H9 (cell line): ENCODE measurements around the gene CACNA1A. TPM values are rescaled to one million over a fixed set of nuclear protein-coding genes. Genes with fewer than 3 reads are reported as not detected.

ENCODE experiments used
- DNase-seq: peaks from one replicate; pipeline ENCODE4 v3.0.0-alpha.2; 2017
- H2AFZ ChIP-seq: one replicate; pipeline ENCODE4 v1.6.1; 2013; ENCODE audit warnings: mild to moderate bottlenecking, low read length, control low read depth, moderate library complexity
- H2AK5ac ChIP-seq: 2 replicates; pipeline ENCODE4 v1.6.1; 2013; ENCODE audit warnings: low read length, control low read depth, mixed read lengths; ENCODE audit not compliant: insufficient read length
- H2BK120ac ChIP-seq: one replicate; pipeline ENCODE4 v1.6.1; 2013; ENCODE audit warnings: low read depth, mild to moderate bottlenecking, low read length, control low read depth, inconsistent platforms; ENCODE audit not compliant: poor library complexity, severe bottlenecking
- H2BK12ac ChIP-seq: 2 replicates; pipeline ENCODE4 v1.6.1; 2013; ENCODE audit warnings: low read length, control low read depth, mixed read lengths, low read depth; ENCODE audit not compliant: insufficient read length
- H2BK15ac ChIP-seq: 2 replicates; pipeline ENCODE4 v1.6.1; 2013; ENCODE audit warnings: low read depth, low read length, control low read depth
- H2BK20ac ChIP-seq: one replicate; pipeline ENCODE4 v1.6.1; 2013; ENCODE audit warnings: low read depth, mild to moderate bottlenecking, low read length, control low read depth, inconsistent platforms; ENCODE audit not compliant: poor library complexity, severe bottlenecking
- H2BK5ac ChIP-seq: 2 replicates; pipeline ENCODE4 v1.6.1; 2013; ENCODE audit warnings: low read length, control low read depth, mixed read lengths; ENCODE audit not compliant: insufficient read length
- H3K14ac ChIP-seq: 2 replicates; pipeline ENCODE4 v1.6.1; 2013; ENCODE audit warnings: low read length, control low read depth; ENCODE audit not compliant: insufficient read depth
- H3K18ac ChIP-seq: 2 replicates; pipeline ENCODE4 v1.6.1; 2013; ENCODE audit warnings: low read depth, mild to moderate bottlenecking, mixed read lengths, low read length, control low read depth; ENCODE audit not compliant: insufficient read length
- H3K23ac ChIP-seq: 2 replicates; pipeline ENCODE4 v1.6.1; 2013; ENCODE audit warnings: low read length, control low read depth, mixed read lengths, low read depth; ENCODE audit not compliant: insufficient read length
- H3K23me2 ChIP-seq: 2 replicates; pipeline ENCODE4 v1.6.1; 2013; ENCODE audit warnings: low read depth, mild to moderate bottlenecking, mixed read lengths, low read length, control low read depth; ENCODE audit not compliant: insufficient read length, poor library complexity, severe bottlenecking
- H3K27ac ChIP-seq: 2 replicates; pipeline ENCODE4 v1.5.1; 2013; ENCODE audit warnings: low read length, control low read depth, mixed read lengths, low read depth; ENCODE audit not compliant: insufficient read length
- H3K27me3 ChIP-seq: 2 replicates; pipeline ENCODE4 v1.6.1; 2013; ENCODE audit warnings: low read length, control low read depth, inconsistent platforms; ENCODE audit not compliant: insufficient read depth
- H3K4ac ChIP-seq: 2 replicates; pipeline ENCODE4 v1.6.1; 2013; ENCODE audit warnings: low read depth, mild to moderate bottlenecking, control low read depth, inconsistent platforms, low read length, moderate library complexity
- H3K4me1 ChIP-seq: 2 replicates; pipeline ENCODE4 v1.6.1; 2013; ENCODE audit warnings: low read length, control low read depth, inconsistent platforms; ENCODE audit not compliant: insufficient read depth
- H3K4me2 ChIP-seq: 2 replicates; pipeline ENCODE4 v1.6.1; 2013; ENCODE audit warnings: low read length, control low read depth, mixed read lengths; ENCODE audit not compliant: insufficient read length, insufficient read depth
- H3K56ac ChIP-seq: 2 replicates; pipeline ENCODE4 v1.6.1; 2013; ENCODE audit warnings: low read depth, mild to moderate bottlenecking, mixed read lengths, low read length, control low read depth; ENCODE audit not compliant: insufficient read length
- H3K79me1 ChIP-seq: 2 replicates; pipeline ENCODE4 v1.6.1; 2013; ENCODE audit warnings: low read depth, mild to moderate bottlenecking, moderate library complexity, low read length, control low read depth, inconsistent platforms; ENCODE audit not compliant: insufficient read depth, poor library complexity, severe bottlenecking
- H3K79me2 ChIP-seq: 2 replicates; pipeline ENCODE4 v1.6.1; 2013; ENCODE audit warnings: low read length, control low read depth, inconsistent platforms; ENCODE audit not compliant: insufficient read depth
- H3K9ac ChIP-seq: 2 replicates; pipeline ENCODE4 v1.6.1; 2013; ENCODE audit warnings: low read length, control low read depth, mixed read lengths; ENCODE audit not compliant: insufficient read length; ENCODE audit errors: extremely low read depth
- H3K9me3 ChIP-seq: one replicate; pipeline ENCODE4 v1.6.1; 2013; ENCODE audit warnings: low read depth, low read length, inconsistent platforms; ENCODE audit not compliant: control insufficient read depth
- H3T11ph ChIP-seq: one replicate; pipeline ENCODE4 v1.6.1; 2013; ENCODE audit warnings: mild to moderate bottlenecking, low read length, control low read depth, inconsistent platforms
- H4K20me1 ChIP-seq: one replicate; pipeline ENCODE4 v1.6.1; 2013; ENCODE audit not compliant: control insufficient read depth, insufficient read length, insufficient read depth
- H4K5ac ChIP-seq: 2 replicates; pipeline ENCODE4 v1.6.1; 2013; ENCODE audit warnings: low read depth, mild to moderate bottlenecking, mixed read lengths, low read length, control low read depth; ENCODE audit not compliant: insufficient read length
- H4K8ac ChIP-seq: replicated peaks from 2 replicates; pipeline ENCODE4 v1.6.1; 2013; ENCODE audit warnings: low read length, control low read depth, mixed read lengths, low read depth; ENCODE audit not compliant: insufficient read length
- H4K91ac ChIP-seq: 2 replicates; pipeline ENCODE4 v1.6.1; 2013; ENCODE audit warnings: low read depth, mild to moderate bottlenecking, moderate library complexity, mixed read lengths, low read length, control low read depth; ENCODE audit not compliant: insufficient read length
- H3K27ac Mint-ChIP-seq, 3 experiments: 2 replicates in 2 of 3; 3 replicates in 1 of 3; pipeline ENCODE4 v1.8.0; 2020 to 2021; ENCODE audit warnings: mixed read lengths in 3 of 3, mild to moderate bottlenecking in 1 of 3, moderate library complexity in 1 of 3
- H3K27me3 Mint-ChIP-seq: 2 replicates; pipeline ENCODE4 v1.8.0; 2021; ENCODE audit warnings: low read depth, mild to moderate bottlenecking, moderate library complexity, mixed read lengths
- H3K36me3 Mint-ChIP-seq, 3 experiments: 2 replicates in 2 of 3; 3 replicates in 1 of 3; pipeline ENCODE4 v1.8.0; 2020 to 2021; ENCODE audit warnings: low read depth in 3 of 3, mixed read lengths in 3 of 3; ENCODE audit not compliant: insufficient read depth in 1 of 3
- H3K4me1 Mint-ChIP-seq, 2 experiments: 2 replicates each; pipeline ENCODE4 v1.8.0; 2020; ENCODE audit warnings: mixed read lengths in 2 of 2
- H3K4me3 Mint-ChIP-seq, 2 experiments: 2 replicates in 1 of 2; 3 replicates in 1 of 2; pipeline ENCODE4 v1.8.0; 2020 to 2021; ENCODE audit warnings: mild to moderate bottlenecking in 2 of 2, mixed read lengths in 2 of 2, moderate library complexity in 1 of 2
- H3K9me3 Mint-ChIP-seq, 2 experiments: 2 replicates in 1 of 2; 3 replicates in 1 of 2; pipeline ENCODE4 v1.8.0; 2020; ENCODE audit warnings: mild to moderate bottlenecking in 2 of 2, mixed read lengths in 2 of 2, moderate library complexity in 1 of 2
- CTCF ChIP-seq: fragments of 200-600 bp; sonication (generic); conservative IDR thresholded peaks from 3 replicates; pipeline ENCODE4 v1.8.0; 2021; ENCODE audit warnings: antibody characterized with exemption, mild to moderate bottlenecking
- WGBS: extraction: QIAGEN DNeasy Blood & Tissue Kit; methylation state at CpG from one replicate; pipeline ENCODE4 v1.1.7; 2013; ENCODE audit warnings: missing lambda C conversion rate, low lambda C conversion rate, mixed read lengths; ENCODE audit not compliant: insufficient read length; ENCODE audit errors: extremely low coverage; 5-methylcytosine and 5-hydroxymethylcytosine counted together
- total RNA-seq: library from RNA; stranded (reverse); gene quantifications from 2 replicates; pipeline ENCODE4 v1.2.1, GENCODE V29; 2021

The CACNA1A gene
- total RNA-seq, 1 experiment from 2014 or later = 8.0 TPM

GRCh38 chr19:13554506-13555240 lies 48.4 kb upstream of the CACNA1A start:
- Mint-ChIP-seq H3K27me3 (peaks cover 33% of the 10 kb centered on the region), H3K4me3 (no peak overlapping the region), H3K9me3 (no peaks in the 10 kb centered on the region; a peak in 1 of 5 replicates), H3K36me3 (no peaks in the 10 kb centered on the region), H3K27ac (no peak overlapping the region; a peak in 1 of 7 replicates), H3K4me1 (peaks cover 6% of the 10 kb centered on the region in 2 experiments; a peak in 3 of 4 replicates)
- H4K5ac ChIP-seq = no peak overlapping the region
- no peaks in the 10 kb centered on the region for H3K9me3 ChIP-seq
- no peak overlapping the region for H2BK5ac ChIP-seq
- peaks cover 2% of the 10 kb centered on the region for H4K20me1 ChIP-seq
- no peak overlapping the region for H3K23ac ChIP-seq
- H2BK15ac ChIP-seq = no peak overlapping the region
- no peak overlapping the region for H2BK12ac ChIP-seq
- TF ChIP-seq CTCF = no peak
- H3K4ac ChIP-seq = no peak overlapping the region
- no peaks in the 10 kb centered on the region for H3K27me3 ChIP-seq
- no peak overlapping the region for H3K4me2 ChIP-seq
- DNase-seq = no peak
- H2BK20ac ChIP-seq = no peak overlapping the region
- H4K8ac ChIP-seq = no peak overlapping the region
- no peaks in the 10 kb centered on the region for H3K79me2 ChIP-seq
- no peaks in the 10 kb centered on the region for H3K79me1 ChIP-seq
- no peak overlapping the region for H2AK5ac ChIP-seq
- no peak overlapping the region for H2AFZ ChIP-seq
- H3K14ac ChIP-seq = no peak overlapping the region
- H4K91ac ChIP-seq = no peak overlapping the region
- no peaks in the 10 kb centered on the region for H3K4me1 ChIP-seq
- H3K9ac ChIP-seq = peak overlapping the region; percentile 31
- H3K56ac ChIP-seq = no peak overlapping the region
- no peak overlapping the region for H3K27ac ChIP-seq
- WGBS = no CpG with 5 or more reads among the region's 10 CpGs
- no peak overlapping the region for H3T11ph ChIP-seq
- H2BK120ac ChIP-seq = no peak overlapping the region
- no peak overlapping the region for H3K18ac ChIP-seq
- no peaks in the 10 kb centered on the region for H3K23me2 ChIP-seq
